Activated naive CD4-positive, alpha-beta T cell treated with anti-CD3 and anti-CD28 coated beads, Interleukin-2, amount 10 ng/mL, durations not matched to agents 7 days and 5 days (primary cell): Measurements from ENCODE around the gene ARNT2.

ENCODE experiments used
- CTCF ChIA-PET: fragments of 350-600 bp; sonication (Branson Sonifier 250); formaldehyde crosslinking; loops from one replicate; lab custom pipeline; 2021; ENCODE audit warnings: antibody characterized with exemption; lab: Charles Lee
- DNase-seq: peaks from one replicate; pipeline ENCODE4 v3.0.0-alpha.2; 2020
- H3K27ac Mint-ChIP-seq: one replicate; pipeline ENCODE4 v1.8.0; 2021; ENCODE audit warnings: mild to moderate bottlenecking, moderate library complexity, mixed read lengths
- H3K27me3 Mint-ChIP-seq: one replicate; pipeline ENCODE4 v1.8.0; 2021; ENCODE audit warnings: mild to moderate bottlenecking, mixed read lengths
- H3K36me3 Mint-ChIP-seq: one replicate; pipeline ENCODE4 v1.8.0; 2021; ENCODE audit warnings: mixed read lengths
- H3K4me1 Mint-ChIP-seq: one replicate; pipeline ENCODE4 v1.8.0; 2021; ENCODE audit warnings: mixed read lengths
- H3K4me3 Mint-ChIP-seq: one replicate; pipeline ENCODE4 v1.8.0; 2021; ENCODE audit warnings: mild to moderate bottlenecking, moderate library complexity, mixed read lengths
- H3K9me3 Mint-ChIP-seq: one replicate; pipeline ENCODE4 v1.8.0; 2021; ENCODE audit warnings: mixed read lengths

The ARNT2 gene

GRCh38 chr15:80420658-80421057, 16.5 kb downstream of the ARNT2 start:
- Mint-ChIP-seq H3K4me3 (no peak overlapping the region), H3K27ac (no peak overlapping the region), H3K9me3 (no peaks in the 10 kb centered on the region), H3K27me3 (peaks cover 12% of the 10 kb centered on the region), H3K4me1 (no peaks in the 10 kb centered on the region), H3K36me3 (no peaks in the 10 kb centered on the region)
- CTCF ChIA-PET = no interaction called here
- no peak for DNase-seq

- H3K36me3 Mint-ChIP-seq = no peaks in the 10 kb centered on the region
- H3K27me3 Mint-ChIP-seq = peaks cover 7% of the 10 kb centered on the region
- H3K27ac Mint-ChIP-seq = no peak overlapping the region
- CTCF ChIA-PET = interaction anchor here (0.7 kb wide), 1 partner anchor 19 kb away, joined by 3 read pairs; no protein-coding TSS in a partner anchor
- no peaks in the 10 kb centered on the region for H3K9me3 Mint-ChIP-seq
- H3K4me1 Mint-ChIP-seq = no peaks in the 10 kb centered on the region
- no peak overlapping the region for H3K4me3 Mint-ChIP-seq
- DNase-seq = no peak
Measured at GRCh38 chr15:80423215-80423614, 19.0 kb downstream of the ARNT2 start.

- no peaks in the 10 kb centered on the region for H3K9me3 Mint-ChIP-seq
- CTCF ChIA-PET = no interaction called here
- no peaks in the 10 kb centered on the region for H3K36me3 Mint-ChIP-seq
- no peak overlapping the region for H3K4me3 Mint-ChIP-seq
- no peak for DNase-seq
- H3K27ac Mint-ChIP-seq = no peak overlapping the region
- H3K4me1 Mint-ChIP-seq = no peaks in the 10 kb centered on the region
- H3K27me3 Mint-ChIP-seq = peaks cover 4% of the 10 kb centered on the region
Measured at GRCh38 chr15:80424381-80424780, 20.2 kb downstream of the ARNT2 start.

- DNase-seq = no peak
- Mint-ChIP-seq H3K36me3 (no peaks in the 10 kb centered on the region), H3K4me3 (no peak overlapping the region), H3K9me3 (no peaks in the 10 kb centered on the region), H3K4me1 (no peaks in the 10 kb centered on the region), H3K27me3 (peaks cover 17% of the 10 kb centered on the region), H3K27ac (no peak overlapping the region)
- CTCF ChIA-PET = no interaction called here
Measured at GRCh38 chr15:80426316-80426715, 22.1 kb downstream of the ARNT2 start.

- CTCF ChIA-PET = no interaction called here
- no peak overlapping the region for H3K27ac Mint-ChIP-seq
Measured at GRCh38 chr15:80429964-80430363, 25.8 kb downstream of the ARNT2 start.

GRCh38 chr15:80431635-80432344, 27.6 kb downstream of the ARNT2 start:
- H3K36me3 Mint-ChIP-seq = no peaks in the 10 kb centered on the region
- CTCF ChIA-PET = no interaction called here
- peaks cover 13% of the 10 kb centered on the region for H3K27me3 Mint-ChIP-seq
- H3K4me1 Mint-ChIP-seq = no peaks in the 10 kb centered on the region
- no peak for DNase-seq
- no peak overlapping the region for H3K27ac Mint-ChIP-seq
- no peak overlapping the region for H3K4me3 Mint-ChIP-seq
- H3K9me3 Mint-ChIP-seq = no peaks in the 10 kb centered on the region

More at GRCh38 chr15:80429964-80430363, 25.8 kb downstream of the ARNT2 start:
- no peaks in the 10 kb centered on the region for H3K36me3 Mint-ChIP-seq
- H3K4me3 Mint-ChIP-seq = no peak overlapping the region
- no peaks in the 10 kb centered on the region for H3K4me1 Mint-ChIP-seq
- peaks cover 17% of the 10 kb centered on the region for H3K27me3 Mint-ChIP-seq
- DNase-seq = no peak
- no peaks in the 10 kb centered on the region for H3K9me3 Mint-ChIP-seq

- Mint-ChIP-seq H3K4me1 (no peaks in the 10 kb centered on the region), H3K27ac (no peak overlapping the region), H3K4me3 (no peak overlapping the region), H3K27me3 (peaks cover 13% of the 10 kb centered on the region), H3K36me3 (no peaks in the 10 kb centered on the region), H3K9me3 (no peaks in the 10 kb centered on the region)
- CTCF ChIA-PET = no interaction called here
- no peak for DNase-seq
Measured at GRCh38 chr15:80432345-80432702, 28.1 kb downstream of the ARNT2 start.

- CTCF ChIA-PET = no interaction called here
- Mint-ChIP-seq H3K9me3 (no peaks in the 10 kb centered on the region), H3K27me3 (peaks cover 13% of the 10 kb centered on the region), H3K4me3 (no peak overlapping the region), H3K4me1 (no peaks in the 10 kb centered on the region), H3K36me3 (no peaks in the 10 kb centered on the region), H3K27ac (no peak overlapping the region)
- no peak for DNase-seq
Measured at GRCh38 chr15:80433836-80434235, 29.7 kb downstream of the ARNT2 start.

GRCh38 chr15:80434926-80435720, 30.9 kb downstream of the ARNT2 start:
- Mint-ChIP-seq H3K9me3 (no peaks in the 10 kb centered on the region), H3K4me3 (no peak overlapping the region), H3K36me3 (no peaks in the 10 kb centered on the region), H3K27me3 (peaks cover 13% of the 10 kb centered on the region), H3K27ac (no peak overlapping the region), H3K4me1 (no peaks in the 10 kb centered on the region)
- DNase-seq = no peak
- CTCF ChIA-PET = interaction anchor here (1.0 kb wide), 1 partner anchor 344 kb away, joined by 3 read pairs; the partner anchor contains the start of gene CEMIP

- Mint-ChIP-seq H3K9me3 (no peaks in the 10 kb centered on the region), H3K36me3 (no peaks in the 10 kb centered on the region), H3K27me3 (peaks cover 7% of the 10 kb centered on the region), H3K4me3 (no peak overlapping the region), H3K4me1 (no peaks in the 10 kb centered on the region), H3K27ac (no peak overlapping the region)
- DNase-seq = no peak
- CTCF ChIA-PET = interaction anchor here (1.0 kb wide), 1 partner anchor 533 kb away, joined by 4 read pairs; no protein-coding TSS in a partner anchor
Measured at GRCh38 chr15:80436511-80437307, 32.5 kb downstream of the ARNT2 start.

- Mint-ChIP-seq H3K36me3 (no peaks in the 10 kb centered on the region), H3K27me3 (peaks cover 7% of the 10 kb centered on the region), H3K27ac (no peak overlapping the region), H3K4me1 (no peaks in the 10 kb centered on the region), H3K4me3 (no peak overlapping the region), H3K9me3 (no peaks in the 10 kb centered on the region)
- CTCF ChIA-PET = interaction anchor here (1.0 kb wide), 1 partner anchor 532 kb away, joined by 4 read pairs; no protein-coding TSS in a partner anchor
- no peak for DNase-seq
Measured at GRCh38 chr15:80437334-80437891, 33.2 kb downstream of the ARNT2 start.

- CTCF ChIA-PET = no interaction called here
- Mint-ChIP-seq H3K9me3 (no peaks in the 10 kb centered on the region), H3K4me3 (no peak overlapping the region), H3K27me3 (peaks cover 7% of the 10 kb centered on the region), H3K36me3 (no peaks in the 10 kb centered on the region), H3K4me1 (no peaks in the 10 kb centered on the region), H3K27ac (no peak overlapping the region)
- DNase-seq = no peak
Measured at GRCh38 chr15:80439140-80439539, 35.0 kb downstream of the ARNT2 start.

- no peaks in the 10 kb centered on the region for H3K36me3 Mint-ChIP-seq
- DNase-seq = no peak
- CTCF ChIA-PET = no interaction called here
- H3K27ac Mint-ChIP-seq = no peak overlapping the region
- H3K9me3 Mint-ChIP-seq = no peaks in the 10 kb centered on the region
- peaks cover 7% of the 10 kb centered on the region for H3K27me3 Mint-ChIP-seq
- no peaks in the 10 kb centered on the region for H3K4me1 Mint-ChIP-seq
- H3K4me3 Mint-ChIP-seq = no peak overlapping the region
Measured at GRCh38 chr15:80440024-80440423, 35.8 kb downstream of the ARNT2 start.

- Mint-ChIP-seq H3K4me1 (no peaks in the 10 kb centered on the region), H3K27me3 (peaks cover 7% of the 10 kb centered on the region), H3K27ac (no peak overlapping the region), H3K9me3 (no peaks in the 10 kb centered on the region), H3K36me3 (no peaks in the 10 kb centered on the region), H3K4me3 (no peak overlapping the region)
- CTCF ChIA-PET = no interaction called here
- no peak for DNase-seq
Measured at GRCh38 chr15:80441041-80441440, 36.9 kb downstream of the ARNT2 start.
